IMR-90 (cell line): ENCODE measurements around the gene ZNF469. TPM values are rescaled to one million over a fixed set of nuclear protein-coding genes. Genes with fewer than 3 reads are reported as not detected.

Source experiments
- ATAC-seq: fragments of 200-7000 bp; cut with Tn5 transposase; 2 replicates; pipeline ENCODE4 v1.9.1; 2020; ENCODE audit warnings: low read depth, mild to moderate bottlenecking, moderate library complexity
- BruUV-seq: library from RNA; stranded (reverse); fragments of 400-500 nt; replicated peaks from 2 replicates; lab custom pipeline; 2021; lab: Mats Ljungman, UMichigan
- CTCF ChIA-PET: fragments of 300-600 bp; formaldehyde crosslinking; extraction: SDS; loops from one replicate; lab custom pipeline; 2021; ENCODE audit warnings: antibody characterized with exemption; lab: Yijun Ruan, JAX
- POLR2A ChIA-PET: fragments of 300-600 bp; sonication (Branson Sonifier 250); formaldehyde crosslinking; loops from one replicate; lab custom pipeline; 2022; ENCODE audit warnings: antibody characterized with exemption; ENCODE audit not compliant: unreplicated experiment; lab: Charles Lee
- DNase-seq: peaks from one replicate; pipeline ENCODE4 v3.0.0; 2013
- H2AFZ ChIP-seq: replicated peaks from 2 replicates; pipeline ENCODE3; 2013; ENCODE audit warnings: low read length, mild to moderate bottlenecking; ENCODE audit not compliant: poor library complexity
- H2AK5ac ChIP-seq: 2 replicates; pipeline ENCODE4 v1.6.1; 2013; ENCODE audit warnings: low read depth, low read length, inconsistent platforms
- H2AK9ac ChIP-seq: replicated peaks from 2 replicates; pipeline ENCODE3; 2013; ENCODE audit warnings: mild to moderate bottlenecking, low read depth, low read length, moderate library complexity; ENCODE audit not compliant: poor library complexity
- H2BK120ac ChIP-seq: 2 replicates; pipeline ENCODE4 v1.6.1; 2013; ENCODE audit warnings: low read depth, low read length, inconsistent platforms
- H2BK15ac ChIP-seq: 3 replicates; pipeline ENCODE4 v1.6.1; 2013; ENCODE audit warnings: low read depth, low read length, inconsistent platforms
- H2BK20ac ChIP-seq: 2 replicates; pipeline ENCODE4 v1.6.1; 2013; ENCODE audit warnings: low read depth, mild to moderate bottlenecking, inconsistent platforms, low read length, moderate library complexity
- H2BK5ac ChIP-seq: 2 replicates; pipeline ENCODE4 v1.6.1; 2013; ENCODE audit warnings: mild to moderate bottlenecking, low read depth, low read length, inconsistent platforms; ENCODE audit not compliant: poor library complexity, severe bottlenecking
- H3K14ac ChIP-seq: replicated peaks from 2 replicates; pipeline ENCODE4 v1.6.1; 2013; ENCODE audit warnings: low read depth, low read length, inconsistent platforms
- H3K18ac ChIP-seq: 2 replicates; pipeline ENCODE4 v1.6.1; 2013; ENCODE audit warnings: low read depth, low read length, control low read depth
- H3K23ac ChIP-seq: 2 replicates; pipeline ENCODE4 v1.6.1; 2013; ENCODE audit warnings: low read depth, low read length, inconsistent platforms
- H3K27ac ChIP-seq: 2 replicates; pipeline ENCODE4 v1.5.1; 2013; ENCODE audit warnings: mild to moderate bottlenecking, control low read depth, low read length; ENCODE audit not compliant: insufficient read depth
- H3K27me3 ChIP-seq: 2 replicates; pipeline ENCODE4 v1.6.1; 2013; ENCODE audit warnings: low read length; ENCODE audit not compliant: control insufficient read depth, insufficient read depth
- H3K36me3 ChIP-seq: 2 replicates; pipeline ENCODE4 v1.6.1; 2013; ENCODE audit warnings: low read length, mixed read lengths; ENCODE audit not compliant: control insufficient read depth, insufficient read depth
- H3K4ac ChIP-seq: 2 replicates; pipeline ENCODE4 v1.6.1; 2013; ENCODE audit warnings: low read depth, low read length, inconsistent platforms
- H3K4me1 ChIP-seq: 2 replicates; pipeline ENCODE4 v1.6.1; 2013; ENCODE audit warnings: low read length, mixed read lengths; ENCODE audit not compliant: control insufficient read depth, insufficient read depth
- H3K4me2 ChIP-seq: 2 replicates; pipeline ENCODE4 v1.6.1; 2013; ENCODE audit warnings: low read depth, mild to moderate bottlenecking, control low read depth, low read length, moderate library complexity
- H3K4me3 ChIP-seq: 2 replicates; pipeline ENCODE4 v1.5.1; 2013; ENCODE audit warnings: low read depth, mild to moderate bottlenecking, control low read depth, low read length, moderate library complexity; ENCODE audit not compliant: insufficient read depth
- H3K56ac ChIP-seq: 2 replicates; pipeline ENCODE4 v1.6.1; 2013; ENCODE audit warnings: low read length, inconsistent platforms; ENCODE audit not compliant: insufficient read depth; ENCODE audit errors: extremely low read depth
- H3K79me1 ChIP-seq, 2 experiments: 2 replicates each; pipeline ENCODE4 v1.6.1; 2013; ENCODE audit warnings: low read length in 2 of 2, inconsistent platforms in 1 of 2, low read depth in 1 of 2
- H3K9ac ChIP-seq: 2 replicates; pipeline ENCODE4 v1.6.1; 2013; ENCODE audit warnings: low read depth, low read length, control low read depth
- H3K9me1 ChIP-seq: 2 replicates; pipeline ENCODE4 v1.6.1; 2013; ENCODE audit warnings: low read length, inconsistent platforms; ENCODE audit not compliant: insufficient read depth
- H3K9me3 ChIP-seq: 2 replicates; pipeline ENCODE4 v1.6.1; 2013; ENCODE audit warnings: low read length; ENCODE audit not compliant: control insufficient read depth, insufficient read depth
- H4K20me1 ChIP-seq: 2 replicates; pipeline ENCODE4 v1.6.1; 2013; ENCODE audit warnings: low read length, inconsistent platforms; ENCODE audit not compliant: insufficient read depth
- H4K5ac ChIP-seq: 2 replicates; pipeline ENCODE4 v1.6.1; 2013; ENCODE audit warnings: mild to moderate bottlenecking, low read depth, low read length, control low read depth
- H4K8ac ChIP-seq, 2 experiments: 2 replicates each; pipeline ENCODE4 v1.6.1; 2013; ENCODE audit warnings: low read depth in 2 of 2, low read length in 2 of 2, control low read depth in 1 of 2, inconsistent platforms in 1 of 2
- H4K91ac ChIP-seq: 2 replicates; pipeline ENCODE4 v1.6.1; 2013; ENCODE audit warnings: low read depth, low read length, inconsistent platforms; ENCODE audit not compliant: insufficient read depth
- CEBPB ChIP-seq: IDR thresholded peaks from 2 replicates; pipeline ENCODE4 v1.6.1; 2012; ENCODE audit warnings: low read depth, low read length, improper control_type of control experiment
- CTCF ChIP-seq: conservative IDR thresholded peaks from 2 replicates; pipeline ENCODE4 v1.5.1; 2012; ENCODE audit warnings: mild to moderate bottlenecking, low read depth, low read length, improper control_type of control experiment
- MXI1 ChIP-seq: IDR thresholded peaks from 2 replicates; pipeline ENCODE4 v1.6.1; 2012; ENCODE audit warnings: low read depth, mild to moderate bottlenecking, low read length, moderate library complexity, borderline replicate concordance
- POLR2A ChIP-seq: IDR thresholded peaks from 2 replicates; pipeline ENCODE4 v1.6.1; 2012; ENCODE audit warnings: mild to moderate bottlenecking, low read depth, low read length
- RCOR1 ChIP-seq: IDR thresholded peaks from 2 replicates; pipeline ENCODE4 v1.6.1; 2012; ENCODE audit warnings: mild to moderate bottlenecking, low read length, improper control_type of control experiment; ENCODE audit not compliant: insufficient replicate concordance
- SMC3 ChIP-seq: fragments of 150-350 bp; IDR thresholded peaks from 2 replicates; pipeline ENCODE4 v1.6.1; 2016; ENCODE audit warnings: low read depth, mild to moderate bottlenecking, antibody characterized with exemption, low read length, moderate library complexity
- WGBS, 2 experiments: methylation state at CpG; one replicate each; pipeline versions ENCODE4 v1.1.5 to v1.1.7; 2013; ENCODE audit warnings: missing lambda C conversion rate in 2 of 2; ENCODE audit not compliant: insufficient read length in 1 of 2; ENCODE audit errors: extremely low coverage in 2 of 2; 5-methylcytosine and 5-hydroxymethylcytosine counted together
- dilution Hi-C: fragments of 300-500 bp; cut with HindIII; formaldehyde crosslinking; loops from one replicate; pipeline ENCODE4 v1.14.3; 2018; ENCODE audit warnings: low sequenced_read_pairs; ENCODE audit not compliant: unreplicated experiment
- in situ Hi-C: fragments of 300-500 bp; cut with MboI; formaldehyde crosslinking; loops from 3 replicates; pipeline ENCODE4 v1.14.3; 2019; ENCODE audit warnings: low sequenced_read_pairs, inconsistent platforms, mixed read lengths
- intact Hi-C: fragments of 100-400 bp; cut with micrococcal nuclease; formaldehyde crosslinking; loops from 2 replicates; pipeline ENCODE4 v1.10.0; 2022
- polyA plus RNA-seq, 3 experiments: library from polyadenylated mRNA; depleted of rRNA; stranded (reverse); fragments of >200 nt; gene quantifications; 2 replicates each; pipeline ENCODE4 v1.2.3, GENCODE V29; 2012; ENCODE audit warnings: low replicate concordance in 1 of 3
- total RNA-seq: library from RNA; depleted of rRNA; stranded (reverse); fragments of >200 nt; gene quantifications from 2 replicates; pipeline ENCODE4 v1.2.3, GENCODE V29; 2012

ZNF469 gene
- total and polyA plus RNA-seq, 2 of the 4 experiments (the other 2 are of a cell fraction) = 1.1 to 13.3 TPM

GRCh38 chr16:88350922-88351321 lies 31.8 kb upstream of the ZNF469 start:
- Histone ChIP-seq H2AFZ (no peak overlapping the region), H2BK5ac (no peak overlapping the region), H2BK20ac (no peak overlapping the region), H3K4me2 (no peak overlapping the region), H2AK5ac (no peak overlapping the region), H3K4ac (no peak overlapping the region), H3K27ac (no peak overlapping the region), H3K9me3 (no peaks in the 10 kb centered on the region), H3K4me3 (no peak overlapping the region), H3K79me1 (no peaks in the 10 kb centered on the region), H3K23ac (no peak overlapping the region), H4K20me1 (no peaks in the 10 kb centered on the region; the same call in 1 of the 2 replicates), H3K9ac (no peak overlapping the region), H2BK120ac (no peak overlapping the region), H3K18ac (no peak overlapping the region), H4K8ac (no peak overlapping the region), H4K91ac (no peak overlapping the region), H3K36me3 (no peaks in the 10 kb centered on the region), H3K14ac (no peak overlapping the region), H3K27me3 (no peaks in the 10 kb centered on the region; the same call in 1 of the 2 replicates), H3K56ac (no peak overlapping the region), H4K5ac (no peak overlapping the region), H2BK15ac (no peak overlapping the region), H2AK9ac (no peak overlapping the region), H3K9me1 (peaks cover 9% of the 10 kb centered on the region), H3K4me1 (0 out of 2 replicates have a peak, but pooled peaks cover 2% of the 10 kb centered on the region)
- ATAC-seq (no peak), DNase-seq (no peak)
- CTCF ChIA-PET = no interaction called here
- no TSS peak for BruUV-seq
- in situ Hi-C loops = no loop called here
- TF ChIP-seq POLR2A (no peak), CEBPB (no peak), SMC3 (no peak), RCOR1 (no peak), MXI1 (no peak), CTCF (no peak)
- dilution Hi-C loops = no loop called here
- intact Hi-C loops = no loop called here
- POLR2A ChIA-PET = no interaction called here
- WGBS, 2 experiments = 88% methylated on average over 6 of the region's 15 CpGs; no CpG with 5 or more reads in 1 of the 2 experiments
